HepG2 (cell line): ENCODE measurements around the gene TUBB2B. TPM values are rescaled to one million over a fixed set of nuclear protein-coding genes. Genes with fewer than 3 reads are reported as not detected.
A peak's percentile ranks its signal among the peaks of the same experiment; 100 is the strongest.

ENCODE experiments used
- GABPB1 ChIP-seq: IDR thresholded peaks from 2 replicates; pipeline ENCODE4 v1.6.1; 2016; ENCODE audit warnings: mild to moderate bottlenecking, missing genetic modification reagents, moderate library complexity, missing compliant biosample characterization
- JDP2 ChIP-seq: sonication (generic); formaldehyde crosslinking; IDR thresholded peaks from 2 replicates; pipeline ENCODE4 v1.8.1; 2022; ENCODE audit warnings: missing genetic modification reagents, borderline replicate concordance
- KDM1A ChIP-seq: IDR thresholded peaks from 2 replicates; pipeline ENCODE4 v1.6.1; 2016; ENCODE audit warnings: missing compliant biosample characterization
- NFYC ChIP-seq: IDR thresholded peaks from 2 replicates; pipeline ENCODE4 v1.6.1; 2016; ENCODE audit warnings: missing genetic modification reagents, missing compliant biosample characterization
- PHF5A ChIP-seq: IDR thresholded peaks from one replicate; pipeline ENCODE4 v1.6.1; 2018; ENCODE audit warnings: low read depth, missing genetic modification reagents; ENCODE audit not compliant: unreplicated experiment
- TGIF2 ChIP-seq: IDR thresholded peaks from 2 replicates; pipeline ENCODE4 v1.6.1; 2016; ENCODE audit warnings: control low read depth, missing compliant biosample characterization
- ZNF138 ChIP-seq: sonication (generic); formaldehyde crosslinking; IDR thresholded peaks from 2 replicates; pipeline ENCODE4 v1.5.0; 2020; ENCODE audit warnings: mild to moderate bottlenecking, low read depth, missing genetic modification reagents
- ZNF205 ChIP-seq: IDR thresholded peaks from 2 replicates; pipeline ENCODE4 v1.6.1; 2018; ENCODE audit warnings: missing biosample characterization, missing genetic modification reagents
- ZNF510 ChIP-seq: sonication (generic); formaldehyde crosslinking; IDR thresholded peaks from 2 replicates; pipeline ENCODE4 v1.4.0; 2020; ENCODE audit warnings: low read depth, mild to moderate bottlenecking, missing genetic modification reagents
- ZNF543 ChIP-seq: sonication (generic); formaldehyde crosslinking; IDR thresholded peaks from 2 replicates; pipeline ENCODE4 v1.4.0; 2020; ENCODE audit warnings: mild to moderate bottlenecking, missing genetic modification reagents
- ZNF569 ChIP-seq: sonication (generic); formaldehyde crosslinking; IDR thresholded peaks from 2 replicates; pipeline ENCODE4 v1.5.0; 2020; ENCODE audit warnings: mild to moderate bottlenecking, missing genetic modification reagents, moderate library complexity, borderline replicate concordance
- polyA plus RNA-seq, 8 experiments: library from polyadenylated mRNA; depleted of rRNA in 3 of 8; stranded (reverse) in 7 of 8; unstranded in 1 of 8; fragments of >200 nt; fragmentation: Illumina TruSeq in 4 of 8; extraction: Trizol in 4 of 8; gene quantifications; 2 replicates each; pipeline versions ENCODE4 v1.2.1 to v1.2.3, GENCODE V29; 2011 to 2016; ENCODE audit warnings: low read depth in 4 of 8, missing spikeins in 1 of 8, mixed read lengths in 1 of 8; ENCODE audit not compliant: insufficient read depth in 1 of 8
- total RNA-seq, 5 experiments: library from RNA; depleted of rRNA; stranded (reverse); fragments of >200 nt; fragmentation: Illumina TruSeq; extraction: Trizol; gene quantifications; 2 replicates each; pipeline ENCODE4 v1.2.3, GENCODE V29; 2016; ENCODE audit warnings: low read depth in 1 of 5
- TF ChIP-seq, protein P1 (sequence below): sonication (generic); formaldehyde crosslinking; conservative IDR thresholded peaks from 2 replicates; pipeline ENCODE4 v1.4.0; 2020; ENCODE audit warnings: mild to moderate bottlenecking, missing genetic modification reagents, moderate library complexity
- TF ChIP-seq, protein P2 (sequence below), 2 experiments: fragments of 450-650 bp in 1 of 2; sonication (generic) in 1 of 2; formaldehyde crosslinking in 1 of 2; IDR thresholded peaks; 2 replicates each; pipeline versions ENCODE4 v1.6.1 to v1.8.0; 2016 to 2022; ENCODE audit warnings: antibody characterized with exemption in 1 of 2, mild to moderate bottlenecking in 1 of 2, missing genetic modification reagents in 1 of 2
- TF ChIP-seq, protein P3 (sequence below): sonication (generic); formaldehyde crosslinking; IDR thresholded peaks from 2 replicates; pipeline ENCODE4 v1.5.0; 2020; ENCODE audit warnings: missing genetic modification reagents, mild to moderate bottlenecking, borderline replicate concordance

The TUBB2B gene
- total and polyA plus RNA-seq, 2 of the 13 experiments (the other 11 are each of a cell fraction or from before 2014, with no cell fraction given) = 10.3 to 23.6 TPM

DNA sequence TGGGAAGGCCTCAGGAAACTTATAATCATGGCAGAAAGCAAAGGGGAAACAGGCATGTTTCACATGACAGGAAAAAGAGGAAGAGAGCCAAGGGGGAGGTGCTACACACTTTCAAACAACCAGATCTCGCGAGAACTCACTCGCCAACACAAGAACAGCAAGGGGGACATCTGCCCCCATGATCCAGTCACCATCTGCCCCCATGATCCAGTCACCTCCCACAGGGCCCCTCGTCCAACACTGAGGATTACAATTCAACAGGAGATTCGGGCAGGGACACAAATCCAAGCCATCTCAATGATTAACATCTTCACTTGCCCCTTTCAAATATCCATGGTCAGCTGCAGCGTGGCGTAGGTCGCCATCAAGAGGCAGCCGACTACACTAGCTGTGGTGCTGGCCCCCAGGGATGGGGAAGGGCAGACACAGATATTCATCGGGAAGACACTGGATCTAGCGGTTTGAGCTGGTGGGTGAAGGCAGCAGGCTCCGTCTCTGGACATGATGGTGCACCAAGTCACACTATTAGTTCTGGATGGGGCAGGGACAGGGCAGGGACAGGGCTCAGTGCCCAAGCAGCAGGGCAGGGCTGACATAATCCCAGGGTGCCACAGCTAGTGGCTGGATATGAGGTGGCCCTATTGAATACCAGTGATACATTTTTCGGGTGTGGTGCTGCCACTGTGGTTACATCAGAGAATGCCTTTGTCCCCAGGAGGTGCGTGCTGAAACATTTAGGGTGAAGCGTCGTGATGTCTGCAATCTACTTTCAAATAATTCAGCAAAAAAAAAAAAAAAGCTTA lies 31.6 kb downstream of the TUBB2B start (continued):
- TF ChIP-seq, protein P1, sequence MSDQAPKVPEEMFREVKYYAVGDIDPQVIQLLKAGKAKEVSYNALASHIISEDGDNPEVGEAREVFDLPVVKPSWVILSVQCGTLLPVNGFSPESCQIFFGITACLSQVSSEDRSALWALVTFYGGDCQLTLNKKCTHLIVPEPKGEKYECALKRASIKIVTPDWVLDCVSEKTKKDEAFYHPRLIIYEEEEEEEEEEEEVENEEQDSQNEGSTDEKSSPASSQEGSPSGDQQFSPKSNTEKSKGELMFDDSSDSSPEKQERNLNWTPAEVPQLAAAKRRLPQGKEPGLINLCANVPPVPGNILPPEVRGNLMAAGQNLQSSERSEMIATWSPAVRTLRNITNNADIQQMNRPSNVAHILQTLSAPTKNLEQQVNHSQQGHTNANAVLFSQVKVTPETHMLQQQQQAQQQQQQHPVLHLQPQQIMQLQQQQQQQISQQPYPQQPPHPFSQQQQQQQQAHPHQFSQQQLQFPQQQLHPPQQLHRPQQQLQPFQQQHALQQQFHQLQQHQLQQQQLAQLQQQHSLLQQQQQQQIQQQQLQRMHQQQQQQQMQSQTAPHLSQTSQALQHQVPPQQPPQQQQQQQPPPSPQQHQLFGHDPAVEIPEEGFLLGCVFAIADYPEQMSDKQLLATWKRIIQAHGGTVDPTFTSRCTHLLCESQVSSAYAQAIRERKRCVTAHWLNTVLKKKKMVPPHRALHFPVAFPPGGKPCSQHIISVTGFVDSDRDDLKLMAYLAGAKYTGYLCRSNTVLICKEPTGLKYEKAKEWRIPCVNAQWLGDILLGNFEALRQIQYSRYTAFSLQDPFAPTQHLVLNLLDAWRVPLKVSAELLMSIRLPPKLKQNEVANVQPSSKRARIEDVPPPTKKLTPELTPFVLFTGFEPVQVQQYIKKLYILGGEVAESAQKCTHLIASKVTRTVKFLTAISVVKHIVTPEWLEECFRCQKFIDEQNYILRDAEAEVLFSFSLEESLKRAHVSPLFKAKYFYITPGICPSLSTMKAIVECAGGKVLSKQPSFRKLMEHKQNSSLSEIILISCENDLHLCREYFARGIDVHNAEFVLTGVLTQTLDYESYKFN (CRISPR knock-in tag) = peak; percentile 59
- TF ChIP-seq ZNF138 (0 out of 2 replicates have a peak, but pooled peaks have one; percentile 64), ZNF205 (no peak), GABPB1 (CRISPR knock-in tag) (peak; percentile 47), ZNF510 (CRISPR knock-in tag) (no peak), NFYC (CRISPR knock-in tag) (peak; percentile 25; the same call in 1 of the 2 replicates), TGIF2 (CRISPR knock-in tag) (peak; percentile 93), PHF5A (CRISPR knock-in tag) (no peak), JDP2 (CRISPR knock-in tag) (no peak), KDM1A (no peak), ZNF543 (CRISPR knock-in tag) (0 out of 2 replicates have a peak, but pooled peaks have one; percentile 53), ZNF569 (no peak)
- TF ChIP-seq, protein P2, sequence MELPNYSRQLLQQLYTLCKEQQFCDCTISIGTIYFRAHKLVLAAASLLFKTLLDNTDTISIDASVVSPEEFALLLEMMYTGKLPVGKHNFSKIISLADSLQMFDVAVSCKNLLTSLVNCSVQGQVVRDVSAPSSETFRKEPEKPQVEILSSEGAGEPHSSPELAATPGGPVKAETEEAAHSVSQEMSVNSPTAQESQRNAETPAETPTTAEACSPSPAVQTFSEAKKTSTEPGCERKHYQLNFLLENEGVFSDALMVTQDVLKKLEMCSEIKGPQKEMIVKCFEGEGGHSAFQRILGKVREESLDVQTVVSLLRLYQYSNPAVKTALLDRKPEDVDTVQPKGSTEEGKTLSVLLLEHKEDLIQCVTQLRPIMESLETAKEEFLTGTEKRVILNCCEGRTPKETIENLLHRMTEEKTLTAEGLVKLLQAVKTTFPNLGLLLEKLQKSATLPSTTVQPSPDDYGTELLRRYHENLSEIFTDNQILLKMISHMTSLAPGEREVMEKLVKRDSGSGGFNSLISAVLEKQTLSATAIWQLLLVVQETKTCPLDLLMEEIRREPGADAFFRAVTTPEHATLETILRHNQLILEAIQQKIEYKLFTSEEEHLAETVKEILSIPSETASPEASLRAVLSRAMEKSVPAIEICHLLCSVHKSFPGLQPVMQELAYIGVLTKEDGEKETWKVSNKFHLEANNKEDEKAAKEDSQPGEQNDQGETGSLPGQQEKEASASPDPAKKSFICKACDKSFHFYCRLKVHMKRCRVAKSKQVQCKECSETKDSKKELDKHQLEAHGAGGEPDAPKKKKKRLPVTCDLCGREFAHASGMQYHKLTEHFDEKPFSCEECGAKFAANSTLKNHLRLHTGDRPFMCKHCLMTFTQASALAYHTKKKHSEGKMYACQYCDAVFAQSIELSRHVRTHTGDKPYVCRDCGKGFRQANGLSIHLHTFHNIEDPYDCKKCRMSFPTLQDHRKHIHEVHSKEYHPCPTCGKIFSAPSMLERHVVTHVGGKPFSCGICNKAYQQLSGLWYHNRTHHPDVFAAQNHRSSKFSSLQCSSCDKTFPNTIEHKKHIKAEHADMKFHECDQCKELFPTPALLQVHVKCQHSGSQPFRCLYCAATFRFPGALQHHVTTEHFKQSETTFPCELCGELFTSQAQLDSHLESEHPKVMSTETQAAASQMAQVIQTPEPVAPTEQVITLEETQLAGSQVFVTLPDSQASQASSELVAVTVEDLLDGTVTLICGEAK (IDR thresholded peaks at IDR 0.05) = no peak
- TF ChIP-seq, protein P2 (CRISPR knock-in tag; IDR thresholded peaks at IDR 0.05) = peak; percentile 66; the same call in 1 of the 2 replicates
- TF ChIP-seq, protein P3, sequence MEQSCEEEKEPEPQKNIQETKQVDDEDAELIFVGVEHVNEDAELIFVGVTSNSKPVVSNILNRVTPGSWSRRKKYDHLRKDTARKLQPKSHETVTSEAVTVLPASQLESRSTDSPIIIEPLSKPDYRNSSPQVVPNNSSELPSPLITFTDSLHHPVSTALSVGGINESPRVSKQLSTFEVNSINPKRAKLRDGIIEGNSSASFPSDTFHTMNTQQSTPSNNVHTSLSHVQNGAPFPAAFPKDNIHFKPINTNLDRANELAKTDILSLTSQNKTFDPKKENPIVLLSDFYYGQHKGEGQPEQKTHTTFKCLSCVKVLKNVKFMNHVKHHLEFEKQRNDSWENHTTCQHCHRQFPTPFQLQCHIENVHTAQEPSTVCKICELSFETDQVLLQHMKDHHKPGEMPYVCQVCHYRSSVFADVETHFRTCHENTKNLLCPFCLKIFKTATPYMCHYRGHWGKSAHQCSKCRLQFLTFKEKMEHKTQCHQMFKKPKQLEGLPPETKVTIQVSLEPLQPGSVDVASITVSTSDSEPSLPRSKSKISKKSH (CRISPR knock-in tag) = 0 out of 2 replicates have a peak, but pooled peaks have one; percentile 34
